Fibroblast of lung (primary cell): ENCODE results near the gene PEPD. TPM values are rescaled to one million over a fixed set of nuclear protein-coding genes. Genes with fewer than 3 reads are reported as not detected.

Experiments used
- DNase-seq, 2 donors: peaks; one replicate each; pipeline versions ENCODE4 v3.0.0 to v3.0.0-alpha.2; 2010; ENCODE audit warnings: low read depth in 2 of 2
- H2AFZ ChIP-seq: 2 replicates; pipeline ENCODE4 v1.5.1; 2012; ENCODE audit warnings: low read length, control low read depth, inconsistent platforms
- H3K27ac ChIP-seq: 2 replicates; pipeline ENCODE4 v1.5.1; 2011; ENCODE audit warnings: low read length, control low read depth; ENCODE audit not compliant: insufficient read depth
- H3K27me3 ChIP-seq: 2 replicates; pipeline ENCODE4 v1.5.1; 2011; ENCODE audit warnings: mild to moderate bottlenecking, low read length; ENCODE audit not compliant: control insufficient read depth, insufficient read depth
- H3K36me3 ChIP-seq: 2 replicates; pipeline ENCODE4 v1.5.1; 2011; ENCODE audit warnings: low read length; ENCODE audit not compliant: control insufficient read depth, insufficient read depth
- H3K4me1 ChIP-seq: 2 replicates; pipeline ENCODE4 v1.5.1; 2011; ENCODE audit warnings: low read length; ENCODE audit not compliant: control insufficient read depth, insufficient read depth; ENCODE audit errors: extremely low read depth
- H3K4me2 ChIP-seq: 2 replicates; pipeline ENCODE4 v1.5.1; 2011; ENCODE audit warnings: low read length, control low read depth; ENCODE audit not compliant: insufficient read depth; ENCODE audit errors: extremely low read depth
- H3K4me3 ChIP-seq, 4 experiments: fragments of 200-600 bp in 1 of 4; sonication (generic) in 1 of 4; replicated peaks in 1 of 4; 2 replicates each; pipeline ENCODE4 v1.5.1; 2011 to 2016; ENCODE audit warnings: low read length in 4 of 4, low read depth in 3 of 4, mild to moderate bottlenecking in 3 of 4, control low read depth in 2 of 4, inconsistent platforms in 1 of 4, mixed read lengths in 1 of 4; ENCODE audit not compliant: insufficient read depth in 1 of 4; ENCODE audit errors: control extremely low read depth in 1 of 4
- H3K79me2 ChIP-seq: 2 replicates; pipeline ENCODE4 v1.5.1; 2012; ENCODE audit warnings: mild to moderate bottlenecking, low read length, inconsistent platforms; ENCODE audit not compliant: control insufficient read depth, insufficient read depth
- H3K9ac ChIP-seq: 2 replicates; pipeline ENCODE4 v1.5.1; 2011; ENCODE audit warnings: mild to moderate bottlenecking, low read length, control low read depth; ENCODE audit not compliant: insufficient read depth
- H3K9me3 ChIP-seq: 2 replicates; pipeline ENCODE4 v1.5.1; 2012; ENCODE audit warnings: low read depth, low read length; ENCODE audit not compliant: control insufficient read depth, insufficient read depth
- H4K20me1 ChIP-seq: 2 replicates; pipeline ENCODE4 v1.5.1; 2011; ENCODE audit warnings: low read length; ENCODE audit not compliant: control insufficient read depth, insufficient read depth; ENCODE audit errors: extremely low read depth
- CTCF ChIP-seq, 2 donors: IDR thresholded peaks in 1 of 2; conservative IDR thresholded peaks in 1 of 2; 1 replicate in 1 of 2; 2 replicates in 1 of 2; pipeline ENCODE4 v1.5.1; 2011 to 2012; ENCODE audit warnings: low read length in 2 of 2, control low read depth in 1 of 2, inconsistent platforms in 1 of 2, low read depth in 1 of 2, mild to moderate bottlenecking in 1 of 2
- EZH2 ChIP-seq: IDR thresholded peaks from 2 replicates; pipeline ENCODE4 v1.5.1; 2012; ENCODE audit warnings: low read length, control low read depth, mild to moderate bottlenecking; ENCODE audit errors: missing control alignments
- polyA plus RNA-seq, 2 donors: library from polyadenylated mRNA; depleted of rRNA in 1 of 2; stranded (reverse) in 1 of 2; unstranded in 1 of 2; fragments of >200 nt; gene quantifications; 2 replicates each; pipeline ENCODE4 v1.2.1, GENCODE V29; 2011 to 2012; ENCODE audit warnings: missing spikeins in 1 of 2
- total RNA-seq: library from RNA; depleted of rRNA; stranded (reverse); fragments of >200 nt; gene quantifications from 2 replicates; pipeline ENCODE4 v1.2.1, GENCODE V29; 2014

The PEPD gene
- total and polyA plus RNA-seq, 2 donors (not counting 1 experiment from before 2014, with no cell fraction given): 59.8 to 81.9 TPM

- TF ChIP-seq EZH2 (no peak), CTCF (conservative IDR thresholded peaks at IDR 0.05 in 1 of 2, IDR thresholded peaks at IDR 0.05 in 1 of 2; ENCODE audit: low read depth in 1 of 2, low read length in 2 of 2) (no peak)
- Histone ChIP-seq H3K4me2 (no peak overlapping the region), H3K36me3 (no peaks in the 10 kb centered on the region), H3K27ac (no peak overlapping the region), H3K4me3 (no peak overlapping the region), H3K27me3 (no peaks in the 10 kb centered on the region), H3K4me1 (no peaks in the 10 kb centered on the region), H4K20me1 (no peaks in the 10 kb centered on the region), H3K79me2 (no peaks in the 10 kb centered on the region), H3K9me3 (no peaks in the 10 kb centered on the region), H2AFZ (no peak overlapping the region), H3K9ac (no peak overlapping the region)
- DNase-seq: no peak
Measured at GRCh38 chr19:33462112-33462791, 59.3 kb downstream of the PEPD start.

- Histone ChIP-seq H3K9me3 (no peaks in the 10 kb centered on the region), H3K4me2 (no peak overlapping the region), H3K36me3 (no peaks in the 10 kb centered on the region), H3K9ac (no peak overlapping the region), H4K20me1 (no peaks in the 10 kb centered on the region), H3K79me2 (no peaks in the 10 kb centered on the region), H3K4me1 (no peaks in the 10 kb centered on the region), H3K27ac (no peak overlapping the region), H3K27me3 (no peaks in the 10 kb centered on the region), H3K4me3 (no peak overlapping the region), H2AFZ (no peak overlapping the region)
- TF ChIP-seq EZH2: no peak
- no peak for TF ChIP-seq CTCF (conservative IDR thresholded peaks at IDR 0.05 in 1 of 2, IDR thresholded peaks at IDR 0.05 in 1 of 2; ENCODE audit: low read depth in 1 of 2, low read length in 2 of 2)
- no peak for DNase-seq
Measured at GRCh38 chr19:33461256-33462111, 60.1 kb downstream of the PEPD start.

- no peaks in the 10 kb centered on the region for H3K27me3 ChIP-seq
- no peak overlapping the region for H3K4me3 ChIP-seq
- TF ChIP-seq CTCF (conservative IDR thresholded peaks at IDR 0.05 in 1 of 2, IDR thresholded peaks at IDR 0.05 in 1 of 2; ENCODE audit: low read depth in 1 of 2, low read length in 2 of 2) (no peak), EZH2 (no peak)
- H3K79me2 ChIP-seq: no peaks in the 10 kb centered on the region
- H3K4me1 ChIP-seq: no peaks in the 10 kb centered on the region
- no peak for DNase-seq
- no peaks in the 10 kb centered on the region for H3K36me3 ChIP-seq
- no peak overlapping the region for H3K4me2 ChIP-seq
- H3K9me3 ChIP-seq: no peaks in the 10 kb centered on the region
- H2AFZ ChIP-seq: no peak overlapping the region
- no peak overlapping the region for H3K27ac ChIP-seq
- no peak overlapping the region for H3K9ac ChIP-seq
- H4K20me1 ChIP-seq: no peaks in the 10 kb centered on the region
Measured at GRCh38 chr19:33460221-33460908, 61.2 kb downstream of the PEPD start.
